GM12878 (cell line): ENCODE data around the gene WDR59. TPM values are rescaled to one million over a fixed set of nuclear protein-coding genes. Genes with fewer than 3 reads are reported as not detected.

Source experiments
- CEBPB ChIP-seq, 2 experiments: fragments of 150-350 bp in 1 of 2; IDR thresholded peaks; 2 replicates each; pipeline ENCODE4 v1.6.1; 2012 to 2014; ENCODE audit warnings: low read depth in 2 of 2, low read length in 2 of 2, borderline replicate concordance in 1 of 2, inconsistent platforms in 1 of 2
- FOXM1 ChIP-seq: IDR thresholded peaks from 2 replicates; pipeline ENCODE4 v1.6.1; 2012; ENCODE audit warnings: low read depth, mild to moderate bottlenecking, inconsistent platforms, low read length, moderate library complexity
- HSF1 ChIP-seq: fragments of 150-350 bp; IDR thresholded peaks from 2 replicates; pipeline ENCODE4 v1.6.1; 2014; ENCODE audit warnings: mild to moderate bottlenecking, low read depth, low read length
- IRF3 ChIP-seq: fragments of 450-650 bp; IDR thresholded peaks from 2 replicates; pipeline ENCODE4 v1.6.1; 2014; ENCODE audit warnings: mild to moderate bottlenecking
- NFYA ChIP-seq: IDR thresholded peaks from 2 replicates; pipeline ENCODE4 v1.6.1; 2011; ENCODE audit warnings: low read depth, mild to moderate bottlenecking, low read length, improper control_type of control experiment, borderline replicate concordance
- NKRF ChIP-seq: fragments of 450-650 bp; conservative IDR thresholded peaks from 2 replicates; pipeline ENCODE4 v1.6.1; 2017; ENCODE audit warnings: mild to moderate bottlenecking, moderate library complexity
- PKNOX1 ChIP-seq: fragments of 450-650 bp; IDR thresholded peaks from 2 replicates; pipeline ENCODE4 v1.6.1; 2016; ENCODE audit warnings: mild to moderate bottlenecking
- PML ChIP-seq: IDR thresholded peaks from 2 replicates; pipeline ENCODE4 v1.6.1; 2012; ENCODE audit warnings: low read length, inconsistent platforms
- RAD51 ChIP-seq: fragments of 450-650 bp; IDR thresholded peaks from 2 replicates; pipeline ENCODE4 v1.6.1; 2016; ENCODE audit warnings: moderate library complexity, mild to moderate bottlenecking, inconsistent platforms
- RB1 ChIP-seq: fragments of 450-650 bp; formaldehyde crosslinking; IDR thresholded peaks from 2 replicates; pipeline ENCODE4 v1.6.1; 2017; ENCODE audit warnings: mild to moderate bottlenecking, borderline replicate concordance
- RCOR1 ChIP-seq: conservative IDR thresholded peaks from 2 replicates; pipeline ENCODE4 v1.6.1; 2012; ENCODE audit warnings: low read depth, low read length, improper control_type of control experiment
- RELB ChIP-seq: fragments of 450-650 bp; IDR thresholded peaks from 2 replicates; pipeline ENCODE4 v1.6.1; 2017; ENCODE audit warnings: low read depth, mild to moderate bottlenecking, moderate library complexity
- SMC3 ChIP-seq: IDR thresholded peaks from 2 replicates; pipeline ENCODE4 v1.6.1; 2011; ENCODE audit warnings: low read length, improper control_type of control experiment, borderline replicate concordance
- ZBTB11 ChIP-seq: fragments of 450-650 bp; formaldehyde crosslinking; IDR thresholded peaks from 2 replicates; pipeline ENCODE4 v1.5.0; 2022; ENCODE audit warnings: mild to moderate bottlenecking, missing genetic modification characterization
- polyA plus RNA-seq, 11 experiments: library from polyadenylated mRNA; depleted of rRNA in 4 of 11; unstranded in 6 of 11; stranded (reverse) in 5 of 11; fragments of >200 nt; fragmentation: Nextera tagmentation in 4 of 11; fragmentation: Illumina TruSeq in 1 of 11; extraction: Ambion mirVana in 4 of 11; extraction: Trizol in 1 of 11; gene quantifications; 1 replicate in 1 of 11; 2 replicates in 10 of 11; pipeline versions ENCODE4 v1.2.1 to v1.2.3, GENCODE V29; 2011 to 2016; ENCODE audit warnings: inconsistent platforms in 2 of 11, missing spikeins in 2 of 11, low read depth in 1 of 11
- total RNA-seq, 4 experiments: library from RNA; depleted of rRNA in 3 of 4; stranded (reverse); fragments of >200 nt in 3 of 4; fragmentation: Illumina TruSeq in 1 of 4; extraction: Trizol in 1 of 4; gene quantifications; 2 replicates each; pipeline versions ENCODE4 v1.2.1 to v1.2.3, GENCODE V29; 2013 to 2021

The WDR59 gene
- total and polyA plus RNA-seq, 10 of the 15 experiments (the other 5 are each of a cell fraction or from before 2014, with no cell fraction given) = 9.7 to 78.4 (median 24.5) TPM

- TF ChIP-seq ZBTB11 (CRISPR knock-in tag) = no peak
- no peak; the same call in 1 of the 2 replicates for TF ChIP-seq FOXM1
- TF ChIP-seq RCOR1 = no peak
- no peak for TF ChIP-seq NKRF
- TF ChIP-seq PML = no peak
- TF ChIP-seq SMC3 = peak; percentile 90
- TF ChIP-seq RAD51 = no peak
- TF ChIP-seq RB1 = no peak
- no peak for TF ChIP-seq HSF1
- no peak for TF ChIP-seq CEBPB (IDR thresholded peaks at IDR 0.05; ENCODE audit: borderline replicate concordance in 1 of 2, low read depth in 2 of 2, low read length in 2 of 2)
- TF ChIP-seq RELB = no peak
- no peak for TF ChIP-seq NFYA
- no peak for TF ChIP-seq IRF3
- no peak for TF ChIP-seq PKNOX1
Measured at GRCh38 chr16:74862743-74863244, 122.1 kb downstream of the WDR59 start (continued).
